Mesenchymal stem cell (in vitro differentiated cells and primary cell): Measurements from ENCODE around the gene BIRC3.

Source experiments
- DNase-seq: peaks from one replicate; pipeline ENCODE4 v3.0.0-alpha.2; 2013
- H2AFZ ChIP-seq: one replicate; pipeline ENCODE4 v1.6.1; 2013; ENCODE audit warnings: low read depth, mild to moderate bottlenecking, control low read depth, inconsistent platforms, low read length, moderate library complexity
- H2AK5ac ChIP-seq: 2 replicates; pipeline ENCODE4 v1.6.1; 2013; ENCODE audit warnings: low read length, moderate library complexity, mild to moderate bottlenecking, inconsistent platforms; ENCODE audit not compliant: severe bottlenecking
- H2BK120ac ChIP-seq: one replicate; pipeline ENCODE4 v1.6.1; 2013; ENCODE audit warnings: low read depth, mild to moderate bottlenecking, inconsistent platforms, low read length, moderate library complexity
- H2BK12ac ChIP-seq, 2 experiments: one replicate each; pipeline ENCODE4 v1.6.1; 2013; ENCODE audit warnings: inconsistent platforms in 2 of 2, low read length in 2 of 2, mild to moderate bottlenecking in 2 of 2, moderate library complexity in 2 of 2, control low read depth in 1 of 2
- H2BK15ac ChIP-seq: one replicate; pipeline ENCODE4 v1.6.1; 2013; ENCODE audit warnings: mild to moderate bottlenecking, low read depth, inconsistent platforms; ENCODE audit not compliant: poor library complexity, severe bottlenecking
- H2BK5ac ChIP-seq: 2 replicates; pipeline ENCODE4 v1.6.1; 2013; ENCODE audit warnings: low read depth, mild to moderate bottlenecking, low read length, control low read depth, inconsistent platforms; ENCODE audit not compliant: poor library complexity, severe bottlenecking
- H3K14ac ChIP-seq, 2 experiments: one replicate each; pipeline ENCODE4 v1.6.1; 2013; ENCODE audit warnings: inconsistent platforms in 2 of 2, low read length in 2 of 2, control low read depth in 1 of 2, mild to moderate bottlenecking in 1 of 2, moderate library complexity in 1 of 2
- H3K18ac ChIP-seq, 2 experiments: one replicate each; pipeline ENCODE4 v1.6.1; 2013; ENCODE audit warnings: inconsistent platforms in 2 of 2, low read length in 2 of 2, control low read depth in 1 of 2, low read depth in 1 of 2, mild to moderate bottlenecking in 1 of 2
- H3K23ac ChIP-seq, 2 experiments: one replicate each; pipeline ENCODE4 v1.6.1; 2013; ENCODE audit warnings: inconsistent platforms in 2 of 2, low read length in 2 of 2, mild to moderate bottlenecking in 2 of 2, moderate library complexity in 2 of 2, control low read depth in 1 of 2
- H3K27ac ChIP-seq: 2 replicates; pipeline ENCODE4 v1.5.1; 2013; ENCODE audit warnings: mild to moderate bottlenecking, moderate library complexity, low read length, control low read depth, inconsistent platforms; ENCODE audit not compliant: poor library complexity, severe bottlenecking
- H3K27me3 ChIP-seq, 2 experiments: 2 replicates each; pipeline versions ENCODE4 v1.6.1 to v1.7.0; 2013; ENCODE audit warnings: low read length in 2 of 2, mild to moderate bottlenecking in 2 of 2, moderate library complexity in 2 of 2, control low read depth in 1 of 2, inconsistent platforms in 1 of 2; ENCODE audit not compliant: control insufficient read depth in 1 of 2, insufficient read depth in 1 of 2
- H3K36me3 ChIP-seq, 2 experiments: 2 replicates each; pipeline versions ENCODE4 v1.6.1 to v1.7.0; 2013; ENCODE audit warnings: low read length in 2 of 2, control low read depth in 1 of 2, inconsistent platforms in 1 of 2, low read depth in 1 of 2, mild to moderate bottlenecking in 1 of 2; ENCODE audit not compliant: insufficient read depth in 2 of 2, control insufficient read depth in 1 of 2
- H3K4ac ChIP-seq, 2 experiments: one replicate each; pipeline ENCODE4 v1.6.1; 2013; ENCODE audit warnings: inconsistent platforms in 2 of 2, low read length in 2 of 2, mild to moderate bottlenecking in 2 of 2, moderate library complexity in 2 of 2, control low read depth in 1 of 2, low read depth in 1 of 2
- H3K4me1 ChIP-seq: 2 replicates; pipeline ENCODE4 v1.6.1; 2013; ENCODE audit warnings: low read depth, low read length, control low read depth; ENCODE audit not compliant: control insufficient read depth, insufficient read depth
- H3K4me2 ChIP-seq: 2 replicates; pipeline ENCODE4 v1.6.1; 2013; ENCODE audit warnings: low read length, mild to moderate bottlenecking, inconsistent platforms; ENCODE audit not compliant: poor library complexity, severe bottlenecking
- H3K4me3 ChIP-seq, 2 experiments: 2 replicates each; pipeline versions ENCODE4 v1.5.1 to v1.7.0; 2013; ENCODE audit warnings: low read length in 2 of 2, mild to moderate bottlenecking in 2 of 2, control low read depth in 1 of 2, low read depth in 1 of 2; ENCODE audit not compliant: insufficient read depth in 1 of 2
- H3K79me1 ChIP-seq: replicated peaks from 2 replicates; pipeline ENCODE4 v1.6.1; 2013; ENCODE audit warnings: mild to moderate bottlenecking, control low read depth, low read length, inconsistent platforms; ENCODE audit not compliant: poor library complexity, severe bottlenecking
- H3K9ac ChIP-seq: 2 replicates; pipeline ENCODE4 v1.7.0; 2013; ENCODE audit warnings: mild to moderate bottlenecking, low read length, moderate library complexity
- H3K9me3 ChIP-seq: 2 replicates; pipeline ENCODE4 v1.7.0; 2013; ENCODE audit warnings: mild to moderate bottlenecking, low read length; ENCODE audit not compliant: control insufficient read depth
- H4K8ac ChIP-seq: one replicate; pipeline ENCODE4 v1.6.1; 2013; ENCODE audit warnings: inconsistent platforms, mild to moderate bottlenecking, low read length, moderate library complexity
- H4K91ac ChIP-seq: one replicate; pipeline ENCODE4 v1.6.1; 2013; ENCODE audit warnings: mild to moderate bottlenecking, low read length, inconsistent platforms
- WGBS: methylation state at CpG from one replicate; pipeline ENCODE4 v1.1.7; 2013; ENCODE audit warnings: mixed read lengths; 5-methylcytosine and 5-hydroxymethylcytosine counted together

The BIRC3 gene

GRCh38 chr11:102276783-102277182, 40.5 kb upstream of the BIRC3 start:
- H3K36me3 ChIP-seq, result no peaks in the 10 kb centered on the region
- no peak for DNase-seq

GRCh38 chr11:102279641-102280170, 37.6 kb upstream of the BIRC3 start:
- peak; percentile 28 for DNase-seq
- no peaks in the 10 kb centered on the region for H3K36me3 ChIP-seq
- H2BK5ac ChIP-seq, result no peak overlapping the region
- no peaks in the 10 kb centered on the region for H3K27me3 ChIP-seq
- H3K14ac ChIP-seq, result no peak overlapping the region
- H3K4ac ChIP-seq, result no peak overlapping the region
- H2BK12ac ChIP-seq, result no peak overlapping the region
- no peak overlapping the region for H2AK5ac ChIP-seq
- no peak overlapping the region for H2BK120ac ChIP-seq
- no peak overlapping the region for H3K23ac ChIP-seq
- no peak overlapping the region for H4K8ac ChIP-seq
- 57% methylated on average over 9 of the region's 13 CpGs for WGBS
- H2AFZ ChIP-seq, result no peak overlapping the region
- H3K4me1 ChIP-seq, result peaks cover 7% of the 10 kb centered on the region
- no peak overlapping the region for H3K4me2 ChIP-seq
- H3K9ac ChIP-seq, result peak overlapping the region; percentile 80
- no peak overlapping the region for H2BK15ac ChIP-seq
- no peak overlapping the region for H3K27ac ChIP-seq
- no peak overlapping the region for H4K91ac ChIP-seq
- peak overlapping the region in 1 of 2 experiments; percentile 58 for H3K4me3 ChIP-seq
- H3K9me3 ChIP-seq, result no peaks in the 10 kb centered on the region
- no peak overlapping the region for H3K18ac ChIP-seq
- H3K79me1 ChIP-seq, result no peaks in the 10 kb centered on the region

More at GRCh38 chr11:102276783-102277182, 40.5 kb upstream of the BIRC3 start:
- Histone ChIP-seq H3K18ac (no peak overlapping the region), H4K8ac (peak overlapping the region; percentile 9), H3K4ac (no peak overlapping the region), H3K9ac (peak overlapping the region; percentile 0), H3K4me2 (no peak overlapping the region), H4K91ac (peak overlapping the region; percentile 8), H3K27ac (no peak overlapping the region), H3K23ac (no peak overlapping the region), H3K4me3 (peak overlapping the region in 1 of 2 experiments; percentile 20), H2BK12ac (peak overlapping the region in 1 of 2 experiments; percentile 47), H2BK15ac (no peak overlapping the region), H3K4me1 (peaks cover 7% of the 10 kb centered on the region), H2AFZ (no peak overlapping the region), H3K79me1 (no peaks in the 10 kb centered on the region), H2BK120ac (no peak overlapping the region), H3K27me3 (no peaks in the 10 kb centered on the region), H3K14ac (peak overlapping the region in 1 of 2 experiments; percentile 59), H2BK5ac (no peak overlapping the region), H2AK5ac (no peak overlapping the region), H3K9me3 (no peaks in the 10 kb centered on the region)
- WGBS, result 11% methylated on average over 3 of the region's 3 CpGs

GRCh38 chr11:102280245-102280833, 36.9 kb upstream of the BIRC3 start:
- Histone ChIP-seq H3K27ac (no peak overlapping the region), H3K4ac (no peak overlapping the region), H3K4me1 (peaks cover 7% of the 10 kb centered on the region), H4K8ac (no peak overlapping the region), H3K79me1 (no peaks in the 10 kb centered on the region), H2BK12ac (no peak overlapping the region), H2AFZ (no peak overlapping the region), H3K27me3 (no peaks in the 10 kb centered on the region), H2BK5ac (no peak overlapping the region), H2AK5ac (no peak overlapping the region), H3K9me3 (no peaks in the 10 kb centered on the region), H2BK15ac (no peak overlapping the region), H3K23ac (no peak overlapping the region), H2BK120ac (no peak overlapping the region), H3K14ac (no peak overlapping the region), H3K9ac (peak overlapping the region; percentile 80), H3K4me2 (no peak overlapping the region), H3K18ac (no peak overlapping the region), H4K91ac (no peak overlapping the region), H3K4me3 (peak overlapping the region in 1 of 2 experiments; percentile 58), H3K36me3 (no peaks in the 10 kb centered on the region)
- WGBS, result 83% methylated on average over 2 of the region's 4 CpGs
- DNase-seq, result no peak

GRCh38 chr11:102283116-102283485, 34.2 kb upstream of the BIRC3 start:
- DNase-seq, result no peak
- Histone ChIP-seq H2BK15ac (no peak overlapping the region), H4K91ac (no peak overlapping the region), H3K9me3 (no peaks in the 10 kb centered on the region), H2AFZ (no peak overlapping the region), H3K9ac (peak overlapping the region; percentile 44), H2BK12ac (no peak overlapping the region), H4K8ac (no peak overlapping the region), H3K27me3 (no peaks in the 10 kb centered on the region), H2BK120ac (peak overlapping the region; percentile 19), H3K27ac (no peak overlapping the region), H3K36me3 (no peaks in the 10 kb centered on the region), H3K18ac (no peak overlapping the region), H3K79me1 (no peaks in the 10 kb centered on the region), H3K4me1 (no peaks in the 10 kb centered on the region), H2AK5ac (no peak overlapping the region), H3K4me2 (no peak overlapping the region), H3K4ac (no peak overlapping the region), H3K14ac (no peak overlapping the region), H2BK5ac (no peak overlapping the region), H3K4me3 (no peak overlapping the region), H3K23ac (no peak overlapping the region)
- WGBS, result 100% methylated on average over 1 of the region's 1 CpG
